Measurements from ENCODE around the gene ADGRL3.
"Not testable (repeated sequence)": the region's sequence is repeated elsewhere in the genome, so short reads cannot be mapped to it uniquely, and the experiment has no call there.

ADGRL3 gene

GRCh38 chr4:61750810-61751209 is 550.7 kb downstream of the ADGRL3 start:
- no peak for FAIRE-seq
- TF ChIP-seq POLR2A (IDR thresholded peaks at IDR 0.05; ENCODE audit: low read depth, low read length): no peak
- DNase-seq (ENCODE audit: insufficient read length, low spot score): no peak

- TF ChIP-seq POLR2A (IDR thresholded peaks at IDR 0.05; ENCODE audit: low read depth, low read length): no peak
- FAIRE-seq: no peak
- DNase-seq (ENCODE audit: insufficient read length, low spot score): no peak
Measured at GRCh38 chr4:61752617-61753016, 552.5 kb downstream of the ADGRL3 start.

DNA sequence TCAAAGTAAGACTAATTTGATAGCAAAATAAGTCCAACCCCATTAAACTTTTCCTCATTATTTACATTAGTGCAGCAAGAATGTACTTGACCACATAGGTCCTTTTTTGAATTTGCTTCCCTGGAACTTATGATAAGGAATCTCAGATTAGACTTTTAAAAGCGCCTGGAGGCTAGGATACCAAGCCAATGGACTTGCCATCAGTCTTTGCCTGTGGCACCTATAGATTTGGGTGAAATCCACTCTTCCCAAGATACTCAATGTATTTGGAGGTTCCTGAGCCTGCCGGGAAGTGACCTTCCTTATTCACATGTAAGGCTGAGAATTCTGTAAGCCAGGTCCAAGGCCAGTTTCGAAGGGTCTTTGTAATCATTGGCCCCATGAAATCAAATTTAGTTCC is 553.6 kb downstream of the ADGRL3 start:
- DNase-seq (ENCODE audit: insufficient read length, low spot score) (no peak), FAIRE-seq (no peak)
- no peak for TF ChIP-seq POLR2A (IDR thresholded peaks at IDR 0.05; ENCODE audit: low read depth, low read length)

- not testable (repeated sequence) for FAIRE-seq; DNase-seq (ENCODE audit: insufficient read length, low spot score)
Measured at GRCh38 chr4:61756937-61757336, 556.8 kb downstream of the ADGRL3 start.

DNA sequence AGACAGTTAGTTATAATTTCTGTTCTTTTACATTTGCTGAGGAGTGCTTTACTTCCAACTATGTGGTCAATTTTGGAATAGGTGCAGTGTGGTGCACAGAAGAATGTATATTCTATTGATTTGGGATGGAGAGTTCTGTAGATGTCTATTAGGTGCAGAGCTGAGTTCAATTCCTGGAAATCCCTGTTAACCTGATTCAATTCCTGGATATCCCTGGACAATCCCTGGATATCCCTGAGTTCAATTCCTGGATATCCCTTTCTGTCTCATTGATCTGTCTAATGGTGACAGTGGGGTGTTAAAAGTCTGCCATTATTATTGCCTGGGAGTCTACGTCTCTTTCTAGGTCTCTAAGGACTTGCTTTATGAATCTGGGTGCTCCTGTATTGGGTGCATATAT is 557.9 kb downstream of the ADGRL3 start:
- not testable (repeated sequence) for FAIRE-seq; DNase-seq (ENCODE audit: insufficient read length, low spot score)

DNA sequence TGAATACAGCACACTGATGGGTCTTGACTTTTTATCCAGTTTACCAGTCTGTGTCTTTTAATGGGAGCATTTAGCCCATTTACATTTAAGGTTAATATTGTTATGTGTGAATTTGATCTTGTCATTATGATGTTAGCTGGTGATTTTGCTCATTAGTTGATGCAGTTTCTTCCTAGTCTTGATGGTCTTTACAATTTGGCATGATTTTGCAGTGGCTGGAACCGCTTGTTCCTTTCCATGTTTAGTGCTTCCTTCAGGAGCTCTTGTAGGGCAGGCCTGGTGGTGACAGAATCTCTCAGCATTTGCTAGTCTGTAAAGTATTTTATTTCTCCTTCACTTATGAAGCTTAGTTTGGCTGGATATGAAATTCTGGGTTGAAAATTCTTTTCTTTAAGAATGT is 558.5 kb downstream of the ADGRL3 start:
- FAIRE-seq: not testable (repeated sequence)

DNA sequence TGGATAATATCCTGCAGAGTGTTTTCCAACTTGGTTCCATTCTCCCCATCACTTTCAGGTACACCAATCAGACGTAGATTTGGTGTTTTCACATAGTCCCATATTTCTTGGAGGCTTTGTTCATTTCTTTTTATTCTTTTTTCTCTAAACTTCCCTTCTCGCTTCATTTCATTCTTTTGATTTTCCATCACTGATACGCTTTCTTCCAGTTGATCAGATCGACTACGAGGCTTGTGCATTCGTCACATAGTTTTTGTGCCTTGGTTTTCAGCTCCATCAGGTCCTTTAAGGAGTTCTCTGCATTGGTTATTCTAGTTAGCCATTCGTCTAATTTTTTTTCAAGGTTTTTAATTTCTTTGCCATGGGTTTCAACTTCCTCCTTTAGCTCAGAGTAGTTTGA is 559.1 kb downstream of the ADGRL3 start:
- FAIRE-seq; DNase-seq (ENCODE audit: insufficient read length, low spot score): not testable (repeated sequence)

More for the DNA sequence above, 558.5 kb downstream of the ADGRL3 start:
- DNase-seq (ENCODE audit: insufficient read length, low spot score): not testable (repeated sequence)

GRCh38 chr4:61759885-61760284 is 559.8 kb downstream of the ADGRL3 start:
- FAIRE-seq; DNase-seq (ENCODE audit: insufficient read length, low spot score): not testable (repeated sequence)

DNA sequence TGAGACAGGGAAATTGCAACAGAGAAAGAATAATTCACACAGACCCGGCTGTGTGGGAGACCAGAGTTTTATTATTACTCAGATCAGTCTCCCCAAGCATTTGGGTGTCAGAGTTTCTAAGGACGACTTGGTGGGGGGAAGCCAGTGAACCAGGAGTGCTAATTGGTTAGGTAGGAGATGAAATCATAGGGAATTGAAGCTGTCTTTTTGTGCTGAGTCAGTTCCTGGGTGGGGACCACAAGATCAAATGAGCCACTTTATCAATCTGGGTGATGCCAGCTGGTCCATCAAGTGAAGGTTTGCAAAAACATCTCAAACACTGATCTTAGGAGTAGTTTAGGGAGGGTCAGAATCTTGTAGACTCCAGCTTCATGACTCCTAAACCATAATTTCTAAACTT is 560.7 kb downstream of the ADGRL3 start:
- FAIRE-seq (no peak), DNase-seq (ENCODE audit: insufficient read length, low spot score) (no peak)
- no peak for TF ChIP-seq POLR2A (IDR thresholded peaks at IDR 0.05; ENCODE audit: low read depth, low read length)

DNA sequence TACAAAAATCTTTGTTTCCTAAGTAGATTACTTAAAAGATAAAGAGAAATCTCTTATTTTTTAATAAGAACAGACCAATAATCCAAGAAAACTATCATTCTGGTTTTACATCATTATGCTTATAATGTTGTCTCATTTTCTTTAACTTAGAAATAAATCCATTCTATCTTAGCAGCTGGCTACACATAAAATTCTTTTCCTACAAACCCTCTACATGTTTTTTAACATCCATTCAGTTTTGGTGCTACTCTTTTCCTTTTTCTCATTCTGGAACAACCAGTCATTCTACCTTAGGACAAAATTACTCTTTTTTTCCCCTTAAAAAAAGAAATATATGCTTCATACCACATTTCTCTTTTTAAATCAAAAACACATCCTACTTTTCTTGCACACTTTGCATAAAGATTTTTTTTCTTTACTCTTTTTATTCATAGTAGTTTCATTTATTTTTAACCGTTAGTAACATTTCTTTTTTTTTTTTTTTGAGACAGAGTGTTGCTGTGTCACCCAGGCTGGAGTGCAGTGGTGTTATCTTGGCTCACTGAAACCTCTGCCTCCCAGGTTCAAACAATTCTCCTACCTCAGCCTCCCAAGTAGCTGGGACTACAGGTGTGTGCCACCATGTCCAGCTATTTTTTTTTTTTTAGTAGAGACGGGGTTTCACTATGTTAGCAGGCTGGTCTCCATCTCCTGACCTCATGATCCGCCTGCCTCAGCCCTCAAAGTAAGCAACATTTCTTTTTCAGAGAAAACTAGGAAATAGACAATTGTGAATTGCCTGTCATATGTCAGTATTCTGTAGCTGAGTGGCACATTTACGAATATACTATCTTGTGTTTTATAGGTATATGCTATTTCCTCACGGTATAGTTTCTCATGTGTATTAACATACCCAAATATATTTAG is 562.8 kb downstream of the ADGRL3 start:
- no peak for FAIRE-seq
- DNase-seq (ENCODE audit: insufficient read length, low spot score): no peak
- no peak for TF ChIP-seq POLR2A (IDR thresholded peaks at IDR 0.05; ENCODE audit: low read depth, low read length)

- DNase-seq (ENCODE audit: insufficient read length, low spot score) (no peak), FAIRE-seq (no peak)
- no peak for TF ChIP-seq POLR2A (IDR thresholded peaks at IDR 0.05; ENCODE audit: low read depth, low read length)
Measured at GRCh38 chr4:61763682-61764081, 563.6 kb downstream of the ADGRL3 start.

- not testable (repeated sequence) for DNase-seq (ENCODE audit: insufficient read length, low spot score); FAIRE-seq
Measured at GRCh38 chr4:61764090-61764489, 564.0 kb downstream of the ADGRL3 start.

DNA sequence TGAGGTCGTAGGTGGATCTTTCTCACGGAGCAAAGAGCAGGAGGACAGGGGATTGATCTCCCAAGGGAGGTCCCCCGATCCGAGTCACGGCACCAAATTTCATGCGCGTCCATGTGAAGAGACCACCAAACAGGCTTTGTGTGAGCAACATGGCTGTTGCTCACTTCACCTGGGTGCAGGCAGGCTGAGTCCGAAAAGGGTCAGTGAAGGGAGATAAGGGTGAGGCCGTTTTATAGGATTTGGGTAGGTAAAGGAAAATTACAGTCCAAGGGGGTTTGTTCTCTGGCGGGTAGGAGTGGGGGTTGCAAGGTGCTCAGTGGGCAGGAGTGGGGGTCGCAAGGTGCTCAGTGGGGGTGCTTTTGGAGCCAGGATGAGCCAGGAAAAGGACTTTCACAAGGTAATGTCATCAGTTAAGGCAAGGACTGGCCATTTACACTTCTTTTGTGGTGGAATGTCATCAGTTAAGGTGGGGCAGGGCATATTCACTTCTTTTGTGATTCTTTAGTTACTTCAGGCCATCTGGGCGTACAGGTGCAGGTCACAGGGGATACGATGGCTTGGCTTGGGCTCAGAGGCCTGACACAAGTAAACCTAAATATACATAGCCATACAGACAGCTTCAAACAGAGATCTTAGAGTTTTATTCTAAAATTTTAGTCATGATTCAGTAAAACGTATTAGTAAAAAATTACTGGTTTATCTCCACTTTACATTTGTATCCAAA is 569.5 kb downstream of the ADGRL3 start:
- DNase-seq (ENCODE audit: insufficient read length, low spot score): not testable (repeated sequence)

DNA sequence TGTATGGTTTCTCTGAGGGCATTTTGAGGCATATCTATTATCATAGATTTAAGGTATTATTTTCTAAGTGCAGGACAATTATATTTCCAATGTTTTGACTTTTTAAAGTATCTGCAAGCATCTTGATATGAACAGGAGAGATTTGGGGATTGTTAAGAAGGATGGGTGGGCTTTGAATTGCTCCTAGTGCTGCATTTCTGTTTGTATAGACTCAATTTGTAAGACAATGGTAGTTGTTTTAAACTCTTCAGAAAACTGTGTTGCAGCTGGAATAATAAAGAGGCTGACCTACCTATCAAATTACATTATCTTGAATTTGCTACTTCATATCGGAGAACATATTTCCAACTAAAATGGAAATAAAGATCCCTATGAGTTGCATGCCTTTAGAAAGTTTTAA is 570.3 kb downstream of the ADGRL3 start:
- FAIRE-seq (no peak), DNase-seq (ENCODE audit: insufficient read length, low spot score) (no peak)
- no peak for TF ChIP-seq POLR2A (IDR thresholded peaks at IDR 0.05; ENCODE audit: low read depth, low read length)

More for the DNA sequence above, 569.5 kb downstream of the ADGRL3 start:
- not testable (repeated sequence) for FAIRE-seq

- FAIRE-seq (no peak), DNase-seq (ENCODE audit: insufficient read length, low spot score) (no peak)
- no peak for TF ChIP-seq POLR2A (IDR thresholded peaks at IDR 0.05; ENCODE audit: low read depth, low read length)
Measured at GRCh38 chr4:61771056-61771455, 570.9 kb downstream of the ADGRL3 start.

All from H54 (cell line).